ENCODE data around the gene PEX7. TPM values are rescaled to one million over a fixed set of nuclear protein-coding genes. Genes with fewer than 3 reads are reported as not detected.
"Not testable (repeated sequence)": the region's sequence is repeated elsewhere in the genome, so short reads cannot be mapped to it uniquely, and the experiment has no call there.

Gene PEX7
- polyA plus RNA-seq, 3 donors = 3.0 to 6.1 (median 3.9) TPM

DNA sequence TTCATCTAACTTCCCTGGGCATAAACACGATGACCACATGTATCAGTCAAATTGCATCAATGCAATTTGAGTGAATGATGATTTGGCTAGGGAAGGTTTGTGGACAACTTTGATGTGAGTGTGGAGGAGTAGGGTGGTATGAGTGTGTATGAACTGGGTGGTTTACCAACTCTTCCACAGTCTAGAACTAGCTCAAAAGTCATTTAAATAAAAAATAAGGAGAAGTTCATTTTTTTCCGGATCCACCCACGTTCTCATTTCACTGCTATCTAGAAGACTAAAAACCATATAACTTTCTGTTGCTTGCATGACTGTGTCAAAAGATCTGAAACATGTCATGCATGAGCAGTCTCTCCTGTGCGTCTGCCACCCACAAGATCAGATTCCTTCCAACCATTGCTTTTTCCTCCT, 123.3 kb downstream of the PEX7 start:
- Histone ChIP-seq H3K9ac (ENCODE audit: insufficient read depth, low read length, poor library complexity, severe bottlenecking) (no peak overlapping the region), H3K36me3 (replicated peaks in 1 of 2; ENCODE audit: control insufficient read depth in 1 of 2, insufficient read depth in 2 of 2, low read length in 2 of 2) (no peaks in the 10 kb centered on the region)
- H3K27ac Mint-ChIP-seq = no peak overlapping the region

DNA sequence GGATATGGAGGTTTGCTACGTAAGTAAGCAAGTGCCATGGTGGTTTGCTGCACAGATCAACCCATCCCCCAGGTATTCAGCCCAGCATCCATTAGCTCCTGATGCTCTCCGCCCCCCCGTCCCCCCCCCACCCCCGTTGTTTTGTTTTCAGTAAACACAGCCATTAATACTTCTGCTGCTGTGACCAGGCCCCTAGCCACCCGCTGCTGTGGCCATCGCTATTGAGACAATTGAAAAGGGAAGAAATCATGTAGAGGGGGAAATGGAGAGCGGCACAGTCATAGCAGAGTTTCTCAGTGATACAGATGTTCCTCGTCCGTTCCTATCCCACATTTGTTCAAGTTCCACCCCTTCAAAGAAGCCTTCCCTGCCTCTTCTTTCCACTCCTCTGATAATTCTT, 124.6 kb downstream of the PEX7 start:
- intact Hi-C loops (cut with micrococcal nuclease) = no loop called here
- Mint-ChIP-seq H3K4me3 (no peak overlapping the region), H3K27ac (no peak overlapping the region), H3K27me3 (ENCODE audit: low read depth in 3 of 3) (peaks cover 0 to under 1% (median 0%) of the 10 kb centered on the region in 3 donors), H3K4me1 (no peaks in the 10 kb centered on the region), H3K36me3 (no peaks in the 10 kb centered on the region), H3K9me3 (peaks cover 0 to 4% (median 0%) of the 10 kb centered on the region in 7 donors)
- H3K9me3 ChIP-seq (replicated peaks in 1 of 2; ENCODE audit: control insufficient read depth in 1 of 2, insufficient read depth in 1 of 2, low read length in 2 of 2) = no peaks in the 10 kb centered on the region
- TF ChIP-seq, protein P1, sequence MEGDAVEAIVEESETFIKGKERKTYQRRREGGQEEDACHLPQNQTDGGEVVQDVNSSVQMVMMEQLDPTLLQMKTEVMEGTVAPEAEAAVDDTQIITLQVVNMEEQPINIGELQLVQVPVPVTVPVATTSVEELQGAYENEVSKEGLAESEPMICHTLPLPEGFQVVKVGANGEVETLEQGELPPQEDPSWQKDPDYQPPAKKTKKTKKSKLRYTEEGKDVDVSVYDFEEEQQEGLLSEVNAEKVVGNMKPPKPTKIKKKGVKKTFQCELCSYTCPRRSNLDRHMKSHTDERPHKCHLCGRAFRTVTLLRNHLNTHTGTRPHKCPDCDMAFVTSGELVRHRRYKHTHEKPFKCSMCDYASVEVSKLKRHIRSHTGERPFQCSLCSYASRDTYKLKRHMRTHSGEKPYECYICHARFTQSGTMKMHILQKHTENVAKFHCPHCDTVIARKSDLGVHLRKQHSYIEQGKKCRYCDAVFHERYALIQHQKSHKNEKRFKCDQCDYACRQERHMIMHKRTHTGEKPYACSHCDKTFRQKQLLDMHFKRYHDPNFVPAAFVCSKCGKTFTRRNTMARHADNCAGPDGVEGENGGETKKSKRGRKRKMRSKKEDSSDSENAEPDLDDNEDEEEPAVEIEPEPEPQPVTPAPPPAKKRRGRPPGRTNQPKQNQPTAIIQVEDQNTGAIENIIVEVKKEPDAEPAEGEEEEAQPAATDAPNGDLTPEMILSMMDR (IDR thresholded peaks at IDR 0.05) = no peak
- H3K27me3 ChIP-seq (ENCODE audit: control insufficient read depth in 2 of 2, insufficient read depth in 2 of 2, low read length in 2 of 2) = peaks cover 0 to 5% of the 10 kb centered on the region in 2 donors
- H4K20me1 ChIP-seq (ENCODE audit: insufficient read depth, low read length) = no peaks in the 10 kb centered on the region
- H3K79me2 ChIP-seq (ENCODE audit: insufficient read depth, low read length) = no peaks in the 10 kb centered on the region
- no peak for DNase-seq
- H3K36me3 ChIP-seq (replicated peaks in 1 of 2; ENCODE audit: control insufficient read depth in 1 of 2, insufficient read depth in 2 of 2, low read length in 2 of 2) = no peaks in the 10 kb centered on the region
- no peak overlapping the region for H2AFZ ChIP-seq (ENCODE audit: insufficient read depth, low read depth, low read length, poor library complexity, severe bottlenecking)
- no peak overlapping the region for H3K4me2 ChIP-seq (replicated peaks; ENCODE audit: extremely low read depth, low read length, poor library complexity, severe bottlenecking)
- no peak overlapping the region for H3K9ac ChIP-seq (ENCODE audit: insufficient read depth, low read length, poor library complexity, severe bottlenecking)
- H3K4me1 ChIP-seq (ENCODE audit: control insufficient read depth in 1 of 2, insufficient read depth in 2 of 2, low read length in 2 of 2) = no peaks in the 10 kb centered on the region
- no peak overlapping the region for H3K4me3 ChIP-seq (replicated peaks in 1 of 3; ENCODE audit: low read depth in 2 of 3, low read length in 3 of 3)
- H3K27ac ChIP-seq (ENCODE audit: low read depth in 1 of 2, low read length in 2 of 2) = no peak overlapping the region
- no CpG with 5 or more reads among the region's 9 CpGs for WGBS (ENCODE audit: insufficient coverage)

More for the DNA sequence above, 123.3 kb downstream of the PEX7 start:
- Histone ChIP-seq H2AFZ (ENCODE audit: insufficient read depth, low read depth, low read length, poor library complexity, severe bottlenecking) (no peak overlapping the region), H3K4me3 (replicated peaks in 1 of 3; ENCODE audit: low read depth in 2 of 3, low read length in 3 of 3) (no peak overlapping the region), H3K27ac (ENCODE audit: low read depth in 1 of 2, low read length in 2 of 2) (no peak overlapping the region), H4K20me1 (ENCODE audit: insufficient read depth, low read length) (no peaks in the 10 kb centered on the region), H3K27me3 (ENCODE audit: control insufficient read depth in 2 of 2, insufficient read depth in 2 of 2, low read length in 2 of 2) (peaks cover 0 to 5% of the 10 kb centered on the region in 2 donors), H3K4me2 (replicated peaks; ENCODE audit: extremely low read depth, low read length, poor library complexity, severe bottlenecking) (no peak overlapping the region), H3K4me1 (ENCODE audit: control insufficient read depth in 1 of 2, insufficient read depth in 2 of 2, low read length in 2 of 2) (no peaks in the 10 kb centered on the region), H3K79me2 (ENCODE audit: insufficient read depth, low read length) (no peaks in the 10 kb centered on the region), H3K9me3 (replicated peaks in 1 of 2; ENCODE audit: control insufficient read depth in 1 of 2, insufficient read depth in 1 of 2, low read length in 2 of 2) (peaks cover 0 to 3% of the 10 kb centered on the region in 2 donors)
- 100% methylated on average over 2 of the region's 4 CpGs for whole genome bisulfite sequencing (ENCODE audit: insufficient coverage)
- TF ChIP-seq, protein P1 (IDR thresholded peaks at IDR 0.05) = no peak
- Mint-ChIP-seq H3K4me1 (no peaks in the 10 kb centered on the region), H3K4me3 (no peak overlapping the region), H3K27me3 (ENCODE audit: low read depth in 3 of 3) (no peaks in the 10 kb centered on the region), H3K36me3 (no peaks in the 10 kb centered on the region), H3K9me3 (peaks cover 0 to 8% (median 6%) of the 10 kb centered on the region in 7 donors)
- intact Hi-C loops (cut with micrococcal nuclease) = no loop called here
- DNase-seq = no peak

DNA sequence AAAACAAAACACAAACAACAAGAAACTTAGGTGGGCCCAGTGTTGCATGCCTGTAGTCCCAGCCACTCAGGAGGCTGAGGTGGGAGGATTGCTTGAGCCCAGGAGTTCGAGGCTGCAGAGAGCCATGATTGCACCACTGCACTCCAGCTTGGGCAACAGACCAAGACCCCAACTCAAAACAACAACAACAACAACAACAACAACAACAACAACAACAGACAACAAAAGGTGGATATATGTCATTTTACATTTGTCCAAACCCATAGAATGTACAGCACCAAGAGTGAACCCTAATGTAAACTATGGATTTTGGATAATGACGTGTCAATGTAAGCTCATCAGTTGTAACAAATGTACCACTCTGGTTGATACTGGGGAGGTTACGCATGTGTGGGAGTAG, 127.6 kb downstream of the PEX7 start:
- H2AFZ ChIP-seq (ENCODE audit: insufficient read depth, low read depth, low read length, poor library complexity, severe bottlenecking); H3K27ac Mint-ChIP-seq; H4K20me1 ChIP-seq (ENCODE audit: insufficient read depth, low read length); H3K27me3 Mint-ChIP-seq (ENCODE audit: low read depth in 3 of 3); H3K4me2 ChIP-seq (replicated peaks; ENCODE audit: extremely low read depth, low read length, poor library complexity, severe bottlenecking); H3K4me1 ChIP-seq (ENCODE audit: control insufficient read depth in 1 of 2, insufficient read depth in 2 of 2, low read length in 2 of 2); DNase-seq; H3K27ac ChIP-seq (ENCODE audit: low read depth in 1 of 2, low read length in 2 of 2); intact Hi-C loops (cut with micrococcal nuclease); H3K4me1 Mint-ChIP-seq; H3K4me3 Mint-ChIP-seq; H3K4me3 ChIP-seq (replicated peaks in 1 of 3; ENCODE audit: low read depth in 2 of 3, low read length in 3 of 3); H3K9me3 ChIP-seq (replicated peaks in 1 of 2; ENCODE audit: control insufficient read depth in 1 of 2, insufficient read depth in 1 of 2, low read length in 2 of 2); H3K27me3 ChIP-seq (ENCODE audit: control insufficient read depth in 2 of 2, insufficient read depth in 2 of 2, low read length in 2 of 2); H3K79me2 ChIP-seq (ENCODE audit: insufficient read depth, low read length); H3K9ac ChIP-seq (ENCODE audit: insufficient read depth, low read length, poor library complexity, severe bottlenecking); H3K36me3 ChIP-seq (replicated peaks in 1 of 2; ENCODE audit: control insufficient read depth in 1 of 2, insufficient read depth in 2 of 2, low read length in 2 of 2); H3K9me3 Mint-ChIP-seq; H3K36me3 Mint-ChIP-seq: not testable (repeated sequence)
- no CpG with 5 or more reads among the region's 3 CpGs for WGBS (ENCODE audit: insufficient coverage)
